Subcutaneous abdominal adipose tissue (tissue), 5 donors: ENCODE results near the gene HSPE1.
"Not testable (repeated sequence)": the region's sequence is repeated elsewhere in the genome, so short reads cannot be mapped to it uniquely, and the experiment has no call there.

Experiments
- H3K27ac ChIP-seq: one replicate; pipeline ENCODE4 v1.7.0; 2013; ENCODE audit warnings: low read depth, mild to moderate bottlenecking, inconsistent platforms, low read length, moderate library complexity
- H3K27me3 ChIP-seq, 5 donors: one replicate each; pipeline ENCODE4 v1.7.0; 2013; ENCODE audit warnings: low read length in 5 of 5, inconsistent platforms in 1 of 5; ENCODE audit not compliant: control insufficient read depth in 5 of 5, insufficient read depth in 4 of 5
- H3K36me3 ChIP-seq, 5 donors: one replicate each; pipeline ENCODE4 v1.7.0; 2013; ENCODE audit warnings: low read length in 5 of 5; ENCODE audit not compliant: control insufficient read depth in 5 of 5, insufficient read depth in 5 of 5
- H3K4me1 ChIP-seq, 5 donors: one replicate each; pipeline ENCODE4 v1.7.0; 2013; ENCODE audit warnings: low read length in 5 of 5, mild to moderate bottlenecking in 3 of 5, moderate library complexity in 1 of 5; ENCODE audit not compliant: control insufficient read depth in 5 of 5, insufficient read depth in 5 of 5
- H3K4me3 ChIP-seq, 5 donors: one replicate each; pipeline ENCODE4 v1.7.0; 2013; ENCODE audit warnings: low read length in 5 of 5, low read depth in 1 of 5
- H3K9ac ChIP-seq, 5 donors: one replicate each; pipeline ENCODE4 v1.7.0; 2013; ENCODE audit warnings: low read length in 5 of 5, mild to moderate bottlenecking in 4 of 5, moderate library complexity in 3 of 5
- H3K9me3 ChIP-seq, 5 donors: one replicate each; pipeline ENCODE4 v1.7.0; 2013; ENCODE audit warnings: low read length in 5 of 5; ENCODE audit not compliant: control insufficient read depth in 5 of 5
- donor health status: healthy.
- donor health status: healthy.
- donor health status: healthy.
- donor health status: healthy.
- donor health status: healthy.

The HSPE1 gene

GRCh38 chr2:197461057-197461456, 39.1 kb upstream of the HSPE1 start:
- H3K27me3 ChIP-seq, result no peaks in the 10 kb centered on the region
- no peak overlapping the region for H3K9ac ChIP-seq
- no peaks in the 10 kb centered on the region for H3K9me3 ChIP-seq
- peaks cover 12 to 36% (median 26%) of the 10 kb centered on the region in 5 donors for H3K36me3 ChIP-seq
- no peak overlapping the region for H3K4me3 ChIP-seq
- H3K4me1 ChIP-seq, result peaks cover 0 to 21% (median 13%) of the 10 kb centered on the region in 5 donors
- H3K27ac ChIP-seq, result peak overlapping the region; percentile 16

- Histone ChIP-seq H3K9me3 (no peaks in the 10 kb centered on the region), H3K4me3 (no peak overlapping the region), H3K27ac (no peak overlapping the region), H3K36me3 (peaks cover 22 to 59% (median 43%) of the 10 kb centered on the region in 5 donors), H3K27me3 (no peaks in the 10 kb centered on the region), H3K9ac (no peak overlapping the region), H3K4me1 (peaks cover 0 to 21% (median 7%) of the 10 kb centered on the region in 5 donors)
These were observed 36.0 kb upstream of the HSPE1 start for GRCh38 chr2:197464175-197464574.

- H3K27ac ChIP-seq, result no peak overlapping the region
- H3K27me3 ChIP-seq, result no peaks in the 10 kb centered on the region
- peaks cover 26 to 82% (median 66%) of the 10 kb centered on the region in 5 donors for H3K36me3 ChIP-seq
- H3K9ac ChIP-seq, result no peak overlapping the region
- H3K9me3 ChIP-seq, result no peaks in the 10 kb centered on the region
- H3K4me3 ChIP-seq, result no peak overlapping the region
- no peaks in the 10 kb centered on the region for H3K4me1 ChIP-seq
These were observed 28.0 kb upstream of the HSPE1 start for GRCh38 chr2:197472166-197472565.

DNA sequence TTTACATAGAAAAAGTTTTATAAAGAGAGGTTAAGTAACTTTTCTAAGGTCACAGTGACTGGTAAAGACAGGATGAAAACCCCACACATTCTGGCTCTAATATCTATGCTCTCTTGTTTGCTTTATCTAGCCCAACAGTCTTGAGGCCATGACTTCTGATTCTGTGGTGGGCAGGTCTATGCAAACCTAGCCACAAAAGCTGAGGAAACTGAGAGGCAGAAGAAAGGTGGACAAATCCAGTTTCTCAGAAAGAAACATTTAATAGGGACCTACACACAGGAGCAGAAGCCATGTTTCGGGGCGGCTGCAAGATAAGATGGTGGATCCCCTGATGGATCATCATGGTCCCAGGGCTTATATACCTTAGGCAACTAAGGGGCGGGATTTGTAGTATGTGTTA, 22.4 kb upstream of the HSPE1 start:
- H3K4me1 ChIP-seq, result peaks cover 0 to 8% (median 0%) of the 10 kb centered on the region in 5 donors
- H3K27me3 ChIP-seq, result no peaks in the 10 kb centered on the region
- no peaks in the 10 kb centered on the region for H3K9me3 ChIP-seq
- H3K36me3 ChIP-seq, result peaks cover 14 to 55% (median 44%) of the 10 kb centered on the region in 5 donors
- H3K4me3 ChIP-seq, result no peak overlapping the region
- H3K9ac ChIP-seq, result no peak overlapping the region
- no peak overlapping the region for H3K27ac ChIP-seq

- H3K9me3 ChIP-seq, result peaks cover 0 to 10% (median 4%) of the 10 kb centered on the region in 5 donors
- no peaks in the 10 kb centered on the region for H3K27me3 ChIP-seq
- no peak overlapping the region for H3K27ac ChIP-seq
- peaks cover 0 to 8% (median 0%) of the 10 kb centered on the region in 5 donors for H3K4me1 ChIP-seq
- no peak overlapping the region for H3K9ac ChIP-seq
- peaks cover under 1 to 32% (median 28%) of the 10 kb centered on the region in 5 donors for H3K36me3 ChIP-seq
- H3K4me3 ChIP-seq, result no peak overlapping the region
These were observed 19.8 kb upstream of the HSPE1 start for GRCh38 chr2:197480165-197481036.

DNA sequence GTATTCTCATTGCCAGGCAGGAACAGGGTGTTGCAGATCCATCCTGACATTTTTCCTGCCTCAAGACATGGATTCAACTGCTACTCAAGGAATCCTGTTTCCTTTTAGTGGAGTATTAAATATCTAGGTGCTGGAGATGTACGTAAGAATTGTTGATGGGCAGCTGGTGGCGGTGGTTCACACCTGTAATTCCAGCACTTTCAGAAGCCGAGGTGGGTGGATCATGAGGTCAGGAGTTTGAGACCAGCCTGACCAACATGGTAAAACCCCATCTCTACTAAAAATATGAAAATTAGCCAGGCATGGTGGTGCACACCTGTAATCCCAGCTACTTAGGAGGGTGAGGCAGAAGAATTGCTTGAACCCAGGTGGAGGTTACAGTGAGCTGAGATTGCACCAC, 15.9 kb upstream of the HSPE1 start:
- not testable (repeated sequence) for H3K27ac ChIP-seq, H3K4me1 ChIP-seq, H3K27me3 ChIP-seq, H3K9ac ChIP-seq, H3K4me3 ChIP-seq
- Histone ChIP-seq H3K9me3 (peaks cover 0 to 10% (median 4%) of the 10 kb centered on the region in 5 donors), H3K36me3 (peaks cover 26 to 40% (median 36%) of the 10 kb centered on the region in 5 donors)

DNA sequence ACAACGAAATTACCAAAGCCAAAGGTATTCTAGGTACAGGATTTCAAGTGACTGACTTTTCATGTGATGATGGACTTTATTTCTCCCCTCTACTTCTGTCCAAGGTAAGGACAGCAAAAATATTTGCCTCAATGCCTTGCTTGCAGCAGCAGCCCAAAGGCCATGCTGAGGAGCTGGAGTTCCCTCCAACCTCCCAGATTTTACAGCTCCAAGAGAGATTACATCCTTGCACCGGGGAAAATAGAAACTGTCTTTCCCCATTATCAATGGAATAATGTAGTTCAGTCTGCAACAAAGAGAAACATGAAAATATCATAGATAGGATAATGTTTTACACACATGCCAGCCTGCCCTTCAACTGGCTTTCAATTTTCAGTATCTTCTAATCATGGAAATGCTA, 14.0 kb upstream of the HSPE1 start:
- no peak overlapping the region for H3K27ac ChIP-seq
- H3K27me3 ChIP-seq, result no peaks in the 10 kb centered on the region
- no peaks in the 10 kb centered on the region for H3K4me1 ChIP-seq
- H3K36me3 ChIP-seq, result peaks cover 34 to 54% (median 49%) of the 10 kb centered on the region in 5 donors
- no peak overlapping the region for H3K4me3 ChIP-seq
- no peak overlapping the region for H3K9ac ChIP-seq
- H3K9me3 ChIP-seq, result peaks cover 0 to 10% (median 4%) of the 10 kb centered on the region in 5 donors

- Histone ChIP-seq H3K27ac (no peak overlapping the region), H3K4me3 (no peak overlapping the region), H3K4me1 (no peaks in the 10 kb centered on the region), H3K9me3 (peaks cover 0 to 10% (median 4%) of the 10 kb centered on the region in 5 donors), H3K36me3 (peaks cover 34 to 64% (median 60%) of the 10 kb centered on the region in 5 donors), H3K27me3 (no peaks in the 10 kb centered on the region), H3K9ac (no peak overlapping the region)
These were observed 12.8 kb upstream of the HSPE1 start for GRCh38 chr2:197487385-197487784.

DNA sequence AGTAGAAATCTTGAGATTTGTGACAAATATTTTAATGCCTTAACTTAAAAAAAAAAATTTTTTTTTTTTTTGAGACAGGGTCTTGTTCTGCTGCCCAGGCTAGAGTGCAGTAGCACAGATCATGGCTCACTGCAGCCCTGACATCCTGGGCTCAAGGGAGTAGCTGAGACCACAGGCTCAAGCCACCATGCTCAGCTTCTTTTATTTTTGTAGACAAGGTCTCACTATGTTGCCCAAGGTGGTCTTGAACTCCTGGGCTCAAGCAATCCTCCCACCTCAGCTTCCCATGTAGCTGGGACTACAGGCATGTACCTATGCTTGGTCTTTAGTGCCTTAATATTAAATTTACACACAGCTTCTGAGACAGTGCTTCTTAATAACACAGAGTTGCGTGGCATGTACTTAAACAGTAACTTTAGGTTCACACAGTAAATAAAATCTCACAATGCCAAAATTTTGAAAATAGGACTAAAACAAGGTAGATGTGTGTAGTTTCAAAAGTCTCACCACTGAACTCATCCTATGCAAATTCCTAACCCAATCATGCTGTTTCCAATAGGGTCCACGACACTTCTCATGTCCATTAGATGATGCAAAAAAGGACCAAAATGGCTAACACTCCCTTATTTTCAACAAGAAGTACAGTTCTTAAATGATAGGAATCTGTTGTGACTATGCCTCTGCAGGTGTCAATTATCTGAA, 4.6 kb upstream of the HSPE1 start:
- Histone ChIP-seq H3K36me3 (peaks cover 30 to 72% (median 59%) of the 10 kb centered on the region in 5 donors), H3K9me3 (no peaks in the 10 kb centered on the region), H3K4me3 (no peak overlapping the region), H3K27me3 (no peaks in the 10 kb centered on the region), H3K4me1 (peaks cover 0 to 22% (median 19%) of the 10 kb centered on the region in 5 donors), H3K27ac (no peak overlapping the region), H3K9ac (no peak overlapping the region)

- H3K27ac ChIP-seq, result peak overlapping the region; percentile 96
- H3K4me3 ChIP-seq, result no peak overlapping the region
- no peaks in the 10 kb centered on the region for H3K9me3 ChIP-seq
- H3K36me3 ChIP-seq, result peaks cover 30 to 62% (median 50%) of the 10 kb centered on the region in 5 donors
- no peak overlapping the region for H3K9ac ChIP-seq
- H3K4me1 ChIP-seq, result peaks cover 2 to 32% (median 30%) of the 10 kb centered on the region in 5 donors
- H3K27me3 ChIP-seq, result no peaks in the 10 kb centered on the region
These were observed 3.5 kb upstream of the HSPE1 start for GRCh38 chr2:197496695-197497094.
